NCI-H1694 (cell line): ENCODE data around the gene GRIP1.

Experiments
- DNase-seq: peaks from one replicate; lab custom pipeline; 2025; lab: John Stamatoyannopoulos, UW

Gene GRIP1

DNA sequence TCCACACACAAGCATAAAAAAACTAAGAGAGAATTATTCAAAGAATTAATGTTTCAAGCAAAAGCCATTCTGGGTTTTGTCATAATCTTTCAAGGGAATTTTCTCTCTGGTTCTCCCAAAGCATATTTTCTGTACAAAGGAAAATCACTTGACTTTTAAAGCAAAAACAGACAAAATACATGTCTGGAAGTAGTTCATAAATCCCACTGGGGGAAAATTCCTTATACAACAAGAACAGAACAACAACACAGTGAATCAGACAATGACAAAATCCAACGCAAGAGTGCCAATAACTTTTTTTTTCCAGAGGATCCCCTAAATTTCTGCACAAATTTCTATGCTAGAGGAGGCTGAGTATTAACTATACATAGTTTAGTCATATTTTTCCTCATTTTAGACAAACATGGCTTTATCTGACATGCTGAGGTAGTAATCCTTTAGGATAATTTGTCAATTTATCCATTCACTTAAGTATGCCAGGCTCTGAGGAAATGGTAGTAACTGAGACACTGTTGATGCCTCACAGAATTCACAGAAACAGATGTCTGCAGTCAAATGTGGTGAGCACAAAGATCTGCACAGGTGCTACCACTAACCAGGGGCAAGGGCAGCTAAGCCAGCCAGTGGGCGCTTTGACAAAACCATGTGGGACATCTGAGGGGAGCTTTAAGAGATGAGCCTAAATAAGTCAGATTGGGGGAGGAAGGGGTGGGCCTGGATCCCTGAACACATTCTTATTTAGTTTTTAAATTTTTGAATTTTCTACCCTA is 38.0 kb downstream of the GRIP1 start:
- no peak for DNase-seq

DNA sequence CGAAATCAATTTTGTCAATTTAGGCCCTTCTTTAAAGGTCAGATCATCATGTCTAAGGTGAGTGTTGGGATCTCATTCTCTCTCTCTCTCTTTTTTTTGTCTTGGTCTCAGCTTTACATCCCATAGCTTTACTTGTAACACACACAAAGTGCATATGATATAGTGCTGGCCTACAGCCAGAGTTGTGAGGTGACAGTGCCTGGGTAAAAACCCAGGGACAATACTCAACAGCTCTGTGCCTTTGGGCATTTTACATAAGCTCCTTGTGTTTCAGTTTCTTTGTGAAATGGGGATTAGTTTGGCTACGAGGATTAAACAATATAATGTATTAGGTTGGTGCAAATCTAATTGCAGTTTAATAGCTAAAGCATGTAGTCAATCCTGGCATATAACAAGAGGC is 40.2 kb downstream of the GRIP1 start:
- DNase-seq = no peak

DNA sequence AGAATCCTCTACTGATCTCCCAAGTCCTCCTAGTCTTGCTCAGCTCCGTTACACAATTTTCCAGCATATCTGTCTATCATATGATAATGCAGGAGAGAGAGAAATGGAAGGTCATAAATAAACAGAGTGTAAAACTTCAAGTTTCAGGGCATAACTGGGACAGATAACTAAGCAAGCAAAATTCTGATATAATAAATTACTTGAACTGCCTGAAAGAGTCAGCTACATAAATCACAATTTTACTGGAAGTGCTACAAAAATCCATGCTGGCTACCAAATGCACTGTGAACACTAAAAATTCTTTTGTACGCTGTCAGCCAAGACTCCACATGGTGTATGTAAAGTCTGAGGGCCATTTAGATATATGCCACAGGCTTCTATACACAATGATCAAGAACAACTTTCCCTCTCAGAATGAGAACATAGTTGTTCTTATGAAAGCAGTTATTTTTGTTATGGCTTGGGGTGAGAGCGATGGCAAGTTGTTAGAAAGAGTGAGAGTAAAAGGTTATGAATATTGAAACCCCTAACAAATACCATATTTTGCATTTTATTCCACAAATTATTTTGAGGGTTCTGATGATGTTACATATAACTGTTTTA is 41.1 kb downstream of the GRIP1 start:
- DNase-seq = no peak

DNA sequence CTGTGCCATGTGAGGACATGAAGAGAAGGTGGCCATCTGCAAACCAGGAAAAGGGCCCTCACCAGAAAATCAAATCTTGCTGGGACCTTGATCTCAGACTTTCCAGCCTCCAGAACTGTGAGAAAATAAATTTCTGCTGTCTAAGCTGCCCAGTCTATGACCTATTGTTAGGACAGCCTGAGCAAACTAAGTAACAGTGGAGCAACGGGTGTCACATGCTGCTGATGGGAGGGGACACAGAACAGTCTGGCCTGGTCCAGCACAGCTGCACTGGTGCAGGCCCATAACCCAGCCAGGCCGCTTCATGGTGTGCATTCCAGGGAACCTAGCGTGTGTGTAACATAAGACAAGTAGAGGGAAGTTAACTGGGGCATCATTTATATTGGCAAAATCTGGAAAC is 42.1 kb downstream of the GRIP1 start:
- DNase-seq = no peak

DNA sequence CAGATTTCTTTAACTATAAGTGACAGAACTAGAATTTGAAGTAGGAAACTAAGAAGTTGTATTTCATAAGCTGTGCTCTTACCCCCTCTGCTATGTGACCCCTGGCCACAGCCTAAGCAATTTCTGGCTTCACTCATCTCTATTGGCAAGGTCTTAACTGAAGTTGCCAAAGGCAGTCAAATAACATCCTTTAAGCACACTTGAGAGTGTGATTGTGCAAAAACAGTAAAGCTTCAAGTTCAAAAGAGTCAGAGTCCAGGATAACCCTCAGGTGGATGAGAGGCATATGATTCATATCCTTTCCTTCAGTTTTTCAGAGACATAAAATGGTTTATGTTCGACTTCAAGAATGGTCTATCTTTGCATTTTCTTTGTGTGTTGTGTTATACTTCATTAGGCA is 45.2 kb downstream of the GRIP1 start:
- no peak for DNase-seq

DNA sequence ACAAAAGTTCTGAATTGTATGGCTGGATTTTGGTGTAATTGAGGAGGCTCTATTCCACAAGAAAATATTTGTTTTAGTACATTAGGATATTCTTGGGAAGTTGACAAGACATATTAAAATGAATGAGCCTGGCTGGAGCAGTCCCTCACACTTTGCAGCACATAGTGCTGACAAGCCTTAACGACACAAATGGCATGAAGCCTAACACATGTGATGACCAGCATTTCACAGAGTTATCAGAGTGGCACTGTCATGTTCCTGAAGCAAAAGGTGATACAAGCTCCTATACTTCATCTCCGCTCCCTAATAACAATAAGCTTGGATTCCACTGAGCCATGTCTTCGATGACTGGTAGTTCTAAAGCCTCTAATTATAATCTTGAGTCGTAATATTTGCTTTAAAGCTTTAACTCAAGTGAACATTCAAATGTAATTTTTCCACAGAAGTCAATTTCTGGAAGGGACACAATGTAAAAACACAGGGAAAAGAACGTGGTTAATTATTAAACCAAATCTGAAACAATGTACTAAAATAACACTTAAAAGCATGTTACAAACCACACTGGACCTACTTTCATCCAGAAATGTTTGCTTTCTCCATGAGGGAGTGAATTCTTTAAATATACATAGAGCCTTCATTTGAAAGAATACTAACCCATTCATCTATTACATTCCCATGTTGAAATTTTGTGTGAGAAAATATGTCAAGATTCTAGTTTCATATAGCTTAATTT is 49.6 kb downstream of the GRIP1 start:
- DNase-seq = no peak

DNA sequence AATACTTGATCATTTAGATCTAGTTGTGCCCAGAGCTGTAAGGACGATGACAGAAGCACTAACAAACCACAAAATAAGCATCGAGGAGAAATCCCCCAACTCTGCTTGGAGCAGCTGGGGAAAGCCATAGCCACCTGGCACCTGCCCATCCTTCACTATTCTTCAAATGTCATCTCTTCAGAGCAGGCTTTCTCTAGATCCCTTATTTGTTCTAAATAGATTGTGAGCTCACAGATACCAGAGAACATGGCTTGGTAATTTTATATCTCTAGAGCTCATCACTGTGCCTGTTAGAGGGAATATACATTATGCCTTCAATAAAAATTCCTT is 50.9 kb downstream of the GRIP1 start:
- DNase-seq = no peak

DNA sequence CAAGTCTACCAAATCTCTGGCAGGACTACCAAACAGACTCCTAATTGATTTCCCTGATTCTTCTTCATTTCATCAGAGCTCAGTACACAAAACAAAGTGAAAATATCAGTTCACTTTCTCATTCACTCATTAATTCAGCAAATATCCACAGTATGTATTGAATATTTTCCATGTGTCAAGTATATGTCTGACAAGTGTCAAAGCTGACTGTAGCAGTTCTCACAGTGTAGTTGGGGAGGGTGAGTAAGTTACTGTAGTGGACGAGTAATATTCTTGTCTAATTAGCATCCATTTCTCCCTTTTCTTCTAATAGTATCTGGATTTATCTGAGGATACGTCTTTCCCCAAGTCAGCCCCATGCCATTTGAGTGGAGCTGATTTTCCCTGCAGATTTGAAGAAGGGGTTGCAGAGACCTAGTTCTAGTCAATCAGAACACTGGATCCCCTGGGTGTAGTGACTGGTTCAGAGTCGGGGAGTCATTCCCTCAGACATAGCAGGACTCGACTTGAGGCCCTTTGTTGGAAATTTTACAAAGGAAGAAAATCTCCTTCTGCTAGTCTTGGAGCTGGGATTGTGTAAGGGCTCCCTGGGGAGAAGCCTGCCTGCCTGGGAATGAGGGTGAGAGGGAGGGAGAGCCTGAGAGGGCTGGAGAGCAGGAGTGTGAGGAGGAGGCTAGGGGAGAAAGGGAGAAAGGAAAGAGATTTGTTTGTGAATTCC is 51.4 kb downstream of the GRIP1 start:
- DNase-seq = no peak

DNA sequence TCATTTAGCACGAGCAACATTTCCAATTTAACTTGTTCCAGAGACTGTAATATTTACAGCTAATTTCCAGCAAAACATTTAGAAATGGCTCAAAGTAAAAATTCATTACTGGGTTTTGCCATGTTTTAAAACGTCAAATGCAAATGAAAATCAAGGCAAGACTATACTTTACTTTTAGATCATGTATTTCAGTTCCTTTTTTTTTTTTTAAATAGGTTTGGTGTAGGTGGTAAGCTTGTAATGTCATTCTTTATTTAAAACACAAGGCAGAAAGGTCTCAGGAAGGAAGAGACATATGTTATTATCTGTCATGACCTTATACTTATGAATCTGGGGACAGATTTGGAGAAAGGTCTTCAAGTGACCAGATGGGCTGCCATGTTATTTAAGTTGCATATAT is 54.1 kb downstream of the GRIP1 start:
- no peak for DNase-seq

DNA sequence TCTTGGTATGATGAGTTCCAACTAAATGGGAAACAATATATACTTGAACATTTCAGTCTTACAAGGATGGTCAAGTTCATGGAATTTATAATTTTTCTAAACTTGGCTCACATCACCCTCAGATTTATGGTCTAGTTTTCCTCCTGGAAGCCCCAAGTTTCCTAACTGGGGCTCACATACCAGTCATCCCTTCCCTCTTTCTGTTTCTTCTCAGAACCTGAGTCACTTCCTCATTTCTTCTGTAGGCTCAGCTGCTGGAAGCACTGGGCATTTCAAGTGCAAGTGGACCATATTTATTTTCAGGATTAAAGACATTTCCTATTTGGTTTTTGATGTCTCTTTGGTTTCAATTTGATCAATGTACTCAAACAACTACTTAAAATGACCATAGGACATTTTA is 55.4 kb downstream of the GRIP1 start:
- DNase-seq = no peak

DNA sequence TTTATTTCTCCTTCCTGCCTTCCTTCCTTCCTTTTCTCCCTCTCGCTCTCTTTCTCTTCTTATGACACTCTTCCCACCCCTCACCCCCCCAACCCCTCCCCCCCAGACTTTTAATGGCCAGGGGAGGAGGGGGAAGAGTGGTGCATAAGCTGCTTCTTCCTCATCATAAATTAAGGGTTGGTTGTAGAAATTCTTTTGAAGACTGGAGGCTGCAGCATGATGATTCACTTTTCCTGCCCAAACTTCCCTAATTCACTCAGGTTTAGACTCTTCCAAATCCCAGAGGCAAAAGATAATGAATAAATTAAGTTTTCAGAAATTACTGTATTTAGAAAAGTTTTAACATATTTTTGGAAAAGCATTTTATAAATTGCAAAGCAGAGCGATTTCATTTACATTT is 58.2 kb downstream of the GRIP1 start:
- DNase-seq = no peak

DNA sequence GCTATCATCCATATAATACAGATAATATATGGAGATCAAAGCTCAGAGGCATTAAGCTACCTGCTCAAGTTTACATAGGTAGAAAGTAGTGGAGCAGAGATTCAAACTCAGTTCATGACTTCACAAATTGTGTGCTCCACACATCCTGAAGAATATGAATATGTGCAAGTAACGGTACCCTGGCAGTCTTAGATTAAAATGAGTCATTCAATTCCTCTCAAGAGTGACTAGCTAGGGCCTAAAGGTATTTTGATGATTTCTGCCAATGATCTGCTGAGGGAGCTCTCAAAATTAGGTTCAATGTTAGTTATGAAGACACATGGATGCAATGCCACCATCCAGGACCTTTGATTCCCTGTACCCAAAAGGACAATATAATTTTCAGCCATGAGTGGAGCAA is 58.9 kb downstream of the GRIP1 start:
- DNase-seq = no peak

DNA sequence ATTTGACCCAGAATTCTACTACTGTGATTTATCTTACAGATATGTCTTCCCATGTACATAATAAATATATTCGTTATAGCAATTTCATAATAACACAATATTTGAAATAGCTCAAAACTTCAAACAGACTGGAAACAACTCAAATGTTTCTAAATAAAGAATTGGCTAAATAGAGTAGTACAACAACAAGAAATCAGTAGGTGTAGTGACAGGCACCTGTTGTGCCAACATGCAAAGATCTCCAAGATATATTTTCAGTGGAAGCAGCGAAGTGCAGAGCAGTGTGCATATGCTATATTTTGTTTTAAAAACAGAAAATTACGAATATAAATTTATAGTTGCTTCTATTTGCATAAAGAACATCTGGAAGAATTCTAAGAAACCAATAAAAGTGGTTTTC is 60.9 kb downstream of the GRIP1 start:
- DNase-seq = no peak

DNA sequence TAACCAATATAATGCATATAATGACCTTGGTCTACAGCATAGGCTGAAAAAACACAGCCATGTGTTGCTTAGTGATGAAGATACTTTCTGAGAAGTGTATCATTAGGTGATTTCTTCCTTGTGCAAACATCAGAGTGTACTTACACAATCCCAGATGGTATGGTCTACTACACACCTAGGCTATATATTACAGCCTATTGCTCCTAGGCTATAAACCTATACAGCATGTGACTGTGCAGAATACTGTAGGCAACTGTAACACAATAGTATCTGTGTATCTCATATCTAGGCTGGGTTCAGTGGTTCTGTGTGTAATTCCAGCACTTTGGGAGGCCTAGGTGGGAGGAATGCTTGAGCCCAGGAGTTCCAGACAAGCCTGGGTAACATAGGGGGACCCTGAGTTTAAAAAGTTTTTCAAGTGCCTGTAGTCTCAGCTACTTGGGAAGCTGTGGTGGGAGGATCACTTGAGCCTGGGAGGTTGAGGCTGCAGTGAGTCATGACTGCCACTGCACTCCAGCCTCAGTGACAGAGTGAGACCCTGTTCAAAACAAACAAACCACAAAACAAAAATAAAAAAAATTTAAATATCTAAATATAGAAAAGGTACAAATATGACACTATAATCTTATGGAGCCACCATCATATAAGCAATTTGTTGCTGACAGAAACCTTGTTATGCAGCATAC is 66.6 kb downstream of the GRIP1 start:
- DNase-seq = no peak

DNA sequence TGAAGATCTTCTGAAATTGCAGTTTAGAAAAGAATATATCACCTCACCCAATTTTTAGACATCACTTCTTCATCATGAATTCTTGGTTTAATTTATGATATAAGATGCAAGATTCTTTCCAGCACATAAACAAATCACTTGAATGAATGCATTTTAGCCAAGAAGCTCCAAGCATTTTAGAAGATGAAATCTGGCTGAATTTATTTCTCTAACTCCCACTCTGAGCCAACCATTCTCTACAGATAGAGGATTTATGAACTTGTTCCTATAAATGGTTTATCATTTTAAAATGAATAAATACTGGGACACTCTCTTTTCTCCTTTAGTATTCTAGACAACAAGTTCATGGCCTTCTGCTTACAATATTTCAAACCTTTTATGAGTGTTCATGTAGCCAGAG is 71.7 kb downstream of the GRIP1 start:
- DNase-seq = no peak

DNA sequence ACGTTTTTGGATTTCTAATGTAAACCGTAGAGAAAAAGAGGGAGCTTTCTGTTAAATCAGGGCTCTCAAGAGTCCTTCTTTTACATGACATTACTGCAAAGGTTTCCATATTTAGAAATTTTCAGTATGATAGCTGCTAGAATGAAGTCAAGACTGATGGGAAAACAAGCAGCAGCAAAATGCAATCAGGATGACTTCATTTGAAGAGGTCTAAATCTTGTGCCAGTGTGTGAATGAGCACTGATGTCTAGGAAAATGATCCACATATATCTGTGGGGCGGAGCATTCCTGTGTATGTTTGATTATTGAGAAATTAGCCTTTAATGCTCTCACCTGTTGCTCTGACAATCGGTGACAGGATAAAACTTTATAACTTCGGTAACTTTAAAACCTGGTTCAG is 73.6 kb downstream of the GRIP1 start:
- no peak for DNase-seq

DNA sequence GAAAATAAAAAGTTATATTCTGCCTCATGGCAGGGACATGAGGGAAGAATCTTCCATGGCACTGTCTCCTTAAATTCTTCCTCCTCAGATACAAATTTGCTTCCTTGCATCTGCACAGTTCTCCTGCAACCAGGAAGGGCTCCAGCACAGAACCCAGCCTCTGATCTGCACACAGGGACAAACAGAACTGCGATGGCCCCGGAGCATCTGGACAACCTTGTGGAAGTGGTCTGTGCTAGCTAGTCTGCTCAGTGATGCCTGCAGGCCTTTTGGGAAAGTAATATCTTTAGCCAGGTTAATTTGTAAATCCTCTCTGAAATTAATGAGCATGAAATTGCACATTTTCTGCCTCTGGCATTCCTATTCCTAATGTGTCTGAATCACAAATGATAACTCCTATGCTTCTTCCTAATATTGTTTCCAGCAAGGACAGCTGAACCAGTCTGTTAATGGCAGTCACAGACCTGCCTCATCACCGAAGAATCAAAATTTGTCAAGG is 74.8 kb downstream of the GRIP1 start:
- DNase-seq = no peak

DNA sequence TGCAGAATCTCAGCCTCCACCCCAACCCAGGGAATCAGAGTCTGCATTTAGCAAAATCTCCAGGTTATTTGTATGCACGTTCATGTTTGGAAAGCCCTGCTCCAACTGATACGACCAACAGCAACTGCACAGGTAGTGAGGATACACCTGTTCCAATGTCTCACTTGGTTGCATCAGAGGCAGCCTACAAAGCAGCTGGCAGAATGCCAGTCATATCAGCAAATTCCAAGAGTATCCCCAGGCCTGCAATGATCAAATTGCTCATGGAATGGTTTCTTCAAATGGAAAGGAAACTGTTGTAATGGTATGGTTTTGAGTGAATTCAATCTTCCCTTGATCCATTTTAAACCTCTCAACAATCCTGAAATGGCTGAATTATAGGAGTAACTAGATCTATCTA is 75.4 kb downstream of the GRIP1 start:
- no peak for DNase-seq

DNA sequence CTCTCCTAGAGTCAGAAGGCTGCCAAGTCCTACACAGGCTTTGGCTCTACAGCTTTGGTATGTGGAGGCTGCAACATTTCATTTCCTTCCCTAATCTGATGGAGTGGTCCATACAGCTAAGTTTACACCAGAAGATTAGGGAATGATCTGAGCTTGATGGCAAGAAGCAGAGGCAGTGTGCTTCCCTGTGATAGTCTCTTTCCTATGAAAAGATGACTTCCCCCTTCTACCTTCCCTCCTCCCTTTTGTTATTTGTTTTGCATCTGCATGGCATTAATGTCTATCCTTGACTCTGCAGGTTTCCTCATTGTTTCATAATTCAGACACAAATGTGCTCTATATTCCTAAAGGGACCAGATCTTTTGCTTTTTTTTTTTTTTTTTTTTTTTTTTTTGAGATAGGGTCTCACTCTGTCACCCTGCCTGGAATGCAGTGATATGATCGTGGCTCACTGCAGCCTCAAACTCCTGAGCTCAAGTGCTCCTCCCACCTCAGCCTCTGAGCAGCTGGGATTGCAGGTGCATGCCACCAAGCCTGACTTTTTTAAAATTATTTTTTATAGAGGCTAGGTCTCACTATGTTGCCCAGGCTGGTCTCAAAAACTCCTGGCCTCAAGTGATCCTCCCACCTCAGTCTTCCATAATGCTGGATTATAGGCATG is 76.3 kb downstream of the GRIP1 start:
- no peak for DNase-seq

DNA sequence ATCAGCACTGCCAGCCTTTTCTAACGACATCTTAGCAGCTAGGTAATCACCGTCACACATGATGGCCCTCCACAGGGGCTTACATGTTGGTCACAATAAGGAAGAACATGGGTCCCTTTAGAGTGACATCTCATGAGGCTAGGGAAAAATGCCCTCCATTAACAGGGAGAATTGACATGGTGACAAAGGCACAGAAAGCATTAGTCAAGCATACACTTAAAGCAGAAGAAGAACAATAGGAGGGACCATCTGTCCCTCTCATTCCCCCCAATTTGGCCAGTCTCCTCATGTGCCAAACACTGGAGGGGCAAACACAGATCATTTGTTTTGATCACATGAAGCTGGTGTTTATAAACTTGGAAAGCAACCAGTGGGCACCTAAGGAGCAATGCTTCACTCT is 78.0 kb downstream of the GRIP1 start:
- DNase-seq = no peak

DNA sequence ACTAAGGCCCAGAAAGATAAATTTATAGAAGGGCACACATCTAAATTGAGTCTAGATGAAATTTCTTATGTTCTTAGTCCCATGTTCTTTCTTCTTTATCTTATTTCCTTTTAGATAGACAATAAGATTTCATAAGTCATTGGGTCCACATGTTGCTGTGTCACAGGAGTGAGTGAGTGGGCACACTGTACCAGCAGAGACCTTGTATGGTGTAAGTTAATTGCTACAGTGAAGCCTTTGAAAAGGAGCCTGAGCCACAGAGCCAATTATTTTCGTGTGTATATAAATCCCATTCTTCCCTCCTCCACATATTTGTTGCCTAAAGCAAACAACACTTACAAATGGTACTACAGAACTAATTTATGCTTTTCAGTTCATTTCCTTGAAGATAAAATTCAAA is 79.1 kb downstream of the GRIP1 start:
- no peak for DNase-seq

DNA sequence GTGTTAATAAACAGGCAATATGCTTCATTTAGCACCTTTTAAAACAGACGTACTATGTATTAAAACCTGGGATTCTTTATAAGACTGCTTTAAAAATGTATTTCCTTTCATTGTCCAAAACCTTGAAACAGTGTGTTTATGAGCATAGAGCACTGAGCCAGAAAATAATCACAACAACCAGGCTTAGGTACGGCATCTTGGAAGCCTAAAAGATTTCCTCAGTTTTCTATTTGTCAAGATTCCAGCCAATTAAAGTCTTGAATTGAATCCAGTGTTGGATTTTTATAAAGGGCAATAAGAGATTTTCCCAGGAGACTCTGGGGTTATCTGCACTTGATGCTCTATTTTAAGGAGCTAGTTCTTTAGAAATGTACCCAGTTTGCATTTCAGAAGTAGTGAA is 80.3 kb downstream of the GRIP1 start:
- no peak for DNase-seq
